ENCODE data around the gene FTCD.
A peak's percentile ranks its signal among the peaks of the same experiment; 100 is the strongest.

Gene FTCD

DNA sequence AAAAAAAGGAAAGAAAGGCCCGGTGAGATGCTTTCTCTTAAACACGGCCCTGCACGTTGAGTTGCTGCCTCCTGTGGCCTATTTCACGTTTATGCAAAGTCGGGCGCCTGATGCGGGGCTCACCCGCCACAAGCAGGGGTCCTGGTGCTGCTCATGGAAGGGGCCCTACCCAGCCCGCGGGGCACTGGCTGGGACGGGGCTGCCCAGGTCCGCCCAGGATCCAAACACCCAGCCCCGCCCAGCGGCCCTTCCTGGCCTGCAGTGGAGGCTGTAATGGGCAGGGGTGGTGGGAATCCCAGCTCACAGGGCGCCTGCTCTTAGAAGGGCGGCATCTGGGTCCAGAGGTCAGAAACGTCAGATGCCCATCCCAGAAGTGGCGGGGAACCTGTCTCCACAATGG lies 55.9 kb downstream of the FTCD start:
- Histone ChIP-seq H3K9ac (ENCODE audit: low read length in 2 of 2) (peak overlapping the region; percentile 47 to 70), H3K27me3 (ENCODE audit: control insufficient read depth in 1 of 2, insufficient read depth in 2 of 2, low read length in 2 of 2) (no peaks in the 10 kb centered on the region), H3K27ac (ENCODE audit: low read length) (peak overlapping the region; percentile 99), H3K4me1 (ENCODE audit: control insufficient read depth, insufficient read depth, low read length) (peaks cover 42% of the 10 kb centered on the region), H3K4me3 (ENCODE audit: low read length in 2 of 2) (peak overlapping the region; percentile 66 to 83), H3K36me3 (ENCODE audit: control insufficient read depth in 2 of 2, insufficient read depth in 2 of 2, low read length in 2 of 2) (peaks cover 0 to 3% of the 10 kb centered on the region in 2 donors), H3K9me3 (ENCODE audit: control insufficient read depth in 2 of 2, low read length in 2 of 2) (no peaks in the 10 kb centered on the region)

DNA sequence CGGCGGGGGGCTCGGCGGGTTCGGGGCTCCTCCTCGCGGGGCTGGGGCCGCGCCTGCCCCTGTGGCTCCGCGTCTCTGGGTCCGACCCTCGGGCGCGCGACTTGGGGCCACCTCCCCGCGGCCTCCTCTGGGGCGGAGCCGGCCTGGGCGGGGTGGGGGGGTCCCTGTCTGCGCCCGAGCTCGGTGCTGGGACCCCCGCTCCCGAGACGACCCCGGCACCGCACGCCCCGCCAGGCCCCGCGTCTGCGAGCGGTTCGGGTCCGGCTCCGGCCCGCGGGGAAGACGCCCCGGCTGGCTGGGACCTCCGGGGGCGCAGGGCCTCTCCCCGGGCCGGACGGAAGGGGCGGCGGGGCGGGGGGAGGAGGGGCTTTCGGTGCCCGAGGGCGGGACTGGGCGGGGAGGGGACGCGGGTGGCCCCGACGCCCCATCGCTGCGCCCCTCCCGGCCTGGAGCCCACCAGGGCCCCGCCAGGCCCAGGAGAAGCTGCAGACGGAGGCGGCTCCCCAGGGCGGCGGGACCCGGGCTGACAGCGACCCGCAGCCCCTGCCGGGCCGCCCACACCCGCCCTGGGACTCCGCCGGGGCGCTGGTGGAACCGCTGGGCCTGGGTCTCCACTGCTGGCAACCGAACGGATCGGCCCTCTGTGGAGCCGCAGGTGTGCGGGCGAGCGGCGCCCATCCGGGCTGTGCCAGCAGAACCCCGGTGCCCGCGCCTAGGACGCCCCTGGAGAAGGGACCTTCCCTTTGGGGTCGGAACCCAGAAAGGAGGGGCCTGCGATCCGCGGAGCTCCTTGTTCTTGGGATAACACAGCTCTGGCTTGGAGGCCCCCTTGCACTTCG lies 56.9 kb downstream of the FTCD start:
- H3K36me3 ChIP-seq (ENCODE audit: control insufficient read depth in 2 of 2, insufficient read depth in 2 of 2, low read length in 2 of 2), result peaks cover 0 to 3% of the 10 kb centered on the region in 2 donors
- peak overlapping the region; percentile 81 for H3K9ac ChIP-seq (ENCODE audit: low read length in 2 of 2)
- peak overlapping the region; percentile 99 for H3K27ac ChIP-seq (ENCODE audit: low read length)
- H3K9me3 ChIP-seq (ENCODE audit: control insufficient read depth in 2 of 2, low read length in 2 of 2), result no peaks in the 10 kb centered on the region
- peak overlapping the region; percentile 79 to 83 for H3K4me3 ChIP-seq (ENCODE audit: low read length in 2 of 2)
- peaks cover 51% of the 10 kb centered on the region for H3K4me1 ChIP-seq (ENCODE audit: control insufficient read depth, insufficient read depth, low read length)
- H3K27me3 ChIP-seq (ENCODE audit: control insufficient read depth in 1 of 2, insufficient read depth in 2 of 2, low read length in 2 of 2), result no peaks in the 10 kb centered on the region

GRCh38 chr21:46097336-46098293 lies 57.8 kb downstream of the FTCD start, which contains the start of gene COL6A2:
Gene COL6A2, plus strand, starts transcription at chr21:46098112.
- peak within 1 kb of the TSS; percentile 81 for H3K9ac ChIP-seq (ENCODE audit: low read length in 2 of 2)
- H3K4me1 ChIP-seq (ENCODE audit: control insufficient read depth, insufficient read depth, low read length), result peaks cover 61% of the 10 kb centered on the region
- H3K27ac ChIP-seq (ENCODE audit: low read length), result peak within 1 kb of the TSS; percentile 99
- no peaks in the 10 kb centered on the region for H3K27me3 ChIP-seq (ENCODE audit: control insufficient read depth in 1 of 2, insufficient read depth in 2 of 2, low read length in 2 of 2)
- H3K4me3 ChIP-seq (ENCODE audit: low read length in 2 of 2), result peak within 1 kb of the TSS; percentile 79 to 83
- no peaks in the 10 kb centered on the region for H3K9me3 ChIP-seq (ENCODE audit: control insufficient read depth in 2 of 2, low read length in 2 of 2)
- peaks cover 0 to 3% of the 10 kb centered on the region in 2 donors for H3K36me3 ChIP-seq (ENCODE audit: control insufficient read depth in 2 of 2, insufficient read depth in 2 of 2, low read length in 2 of 2)

- H3K27ac ChIP-seq (ENCODE audit: low read length), result peak overlapping the region; percentile 99
- no peaks in the 10 kb centered on the region for H3K27me3 ChIP-seq (ENCODE audit: control insufficient read depth in 1 of 2, insufficient read depth in 2 of 2, low read length in 2 of 2)
- H3K9ac ChIP-seq (ENCODE audit: low read length in 2 of 2), result peak overlapping the region; percentile 78 to 81
- peaks cover 0 to 3% of the 10 kb centered on the region in 2 donors for H3K36me3 ChIP-seq (ENCODE audit: control insufficient read depth in 2 of 2, insufficient read depth in 2 of 2, low read length in 2 of 2)
- peak overlapping the region; percentile 56 to 73 for H3K4me3 ChIP-seq (ENCODE audit: low read length in 2 of 2)
- no peaks in the 10 kb centered on the region for H3K9me3 ChIP-seq (ENCODE audit: control insufficient read depth in 2 of 2, low read length in 2 of 2)
- H3K4me1 ChIP-seq (ENCODE audit: control insufficient read depth, insufficient read depth, low read length), result peaks cover 69% of the 10 kb centered on the region
Measured at GRCh38 chr21:46096596-46097335, 58.6 kb downstream of the FTCD start.

DNA sequence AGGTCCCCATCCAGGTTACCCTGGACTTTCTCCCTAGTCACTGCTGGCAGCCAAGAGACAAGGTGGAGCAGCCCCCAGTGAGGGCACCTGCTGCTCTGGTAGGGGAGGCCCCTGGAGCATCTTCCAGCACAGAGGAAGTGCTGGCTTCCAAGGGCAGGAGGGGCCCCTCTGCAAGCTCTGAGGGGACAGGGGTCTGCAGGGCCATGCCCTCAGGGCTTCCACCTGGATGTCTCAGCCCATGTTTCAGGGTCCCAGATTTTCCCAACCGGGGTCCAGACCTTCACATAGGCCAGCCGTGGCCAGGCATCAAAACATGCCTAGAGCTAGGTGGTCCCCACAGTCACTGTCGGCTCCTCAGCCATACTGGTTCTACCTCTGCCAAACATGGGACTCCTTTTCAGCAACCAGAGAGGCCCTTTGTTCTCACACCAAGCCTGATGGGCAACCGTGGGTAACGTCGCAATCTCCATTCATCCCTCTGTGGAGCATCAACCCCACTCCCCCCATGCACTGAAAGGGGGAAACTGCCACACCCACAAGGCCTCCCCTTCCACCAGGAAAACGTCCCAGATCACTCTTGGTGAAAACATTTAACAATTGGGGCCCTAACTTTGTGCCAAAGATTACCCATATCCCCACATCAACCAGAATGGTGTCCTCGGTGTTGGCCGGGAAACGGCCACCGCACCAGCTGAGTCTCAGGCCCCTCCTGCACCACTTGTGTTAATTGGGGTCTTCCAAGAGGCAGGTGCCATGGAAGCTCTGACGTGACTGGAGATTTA lies 59.4 kb downstream of the FTCD start:
- Histone ChIP-seq H3K27ac (ENCODE audit: low read length) (peak overlapping the region; percentile 99), H3K4me3 (ENCODE audit: low read length in 2 of 2) (no peak overlapping the region)

GRCh38 chr21:46095083-46095719 lies 60.2 kb downstream of the FTCD start:
- peaks cover 70% of the 10 kb centered on the region for H3K4me1 ChIP-seq (ENCODE audit: control insufficient read depth, insufficient read depth, low read length)
- H3K27ac ChIP-seq (ENCODE audit: low read length), result peak overlapping the region; percentile 99
- no peaks in the 10 kb centered on the region for H3K36me3 ChIP-seq (ENCODE audit: control insufficient read depth in 2 of 2, insufficient read depth in 2 of 2, low read length in 2 of 2)
- no peaks in the 10 kb centered on the region for H3K9me3 ChIP-seq (ENCODE audit: control insufficient read depth in 2 of 2, low read length in 2 of 2)
- H3K9ac ChIP-seq (ENCODE audit: low read length in 2 of 2), result no peak overlapping the region
- H3K27me3 ChIP-seq (ENCODE audit: control insufficient read depth in 1 of 2, insufficient read depth in 2 of 2, low read length in 2 of 2), result no peaks in the 10 kb centered on the region
- peak overlapping the region in 1 of 2 donors; percentile 3 for H3K4me3 ChIP-seq (ENCODE audit: low read length in 2 of 2)

More for the DNA sequence above, 59.4 kb downstream of the FTCD start:
- Histone ChIP-seq H3K27me3 (ENCODE audit: control insufficient read depth in 1 of 2, insufficient read depth in 2 of 2, low read length in 2 of 2) (no peaks in the 10 kb centered on the region), H3K36me3 (ENCODE audit: control insufficient read depth in 2 of 2, insufficient read depth in 2 of 2, low read length in 2 of 2) (peaks cover 0 to 3% of the 10 kb centered on the region in 2 donors), H3K9ac (ENCODE audit: low read length in 2 of 2) (peak overlapping the region in 1 of 2 donors; percentile 81), H3K4me1 (ENCODE audit: control insufficient read depth, insufficient read depth, low read length) (peaks cover 76% of the 10 kb centered on the region), H3K9me3 (ENCODE audit: control insufficient read depth in 2 of 2, low read length in 2 of 2) (no peaks in the 10 kb centered on the region)

- Histone ChIP-seq H3K36me3 (ENCODE audit: control insufficient read depth in 2 of 2, insufficient read depth in 2 of 2, low read length in 2 of 2) (no peaks in the 10 kb centered on the region), H3K9me3 (ENCODE audit: control insufficient read depth in 2 of 2, low read length in 2 of 2) (no peaks in the 10 kb centered on the region), H3K4me3 (ENCODE audit: low read length in 2 of 2) (peak overlapping the region in 1 of 2 donors; percentile 3), H3K4me1 (ENCODE audit: control insufficient read depth, insufficient read depth, low read length) (peaks cover 64% of the 10 kb centered on the region), H3K9ac (ENCODE audit: low read length in 2 of 2) (peak overlapping the region in 1 of 2 donors; percentile 42), H3K27me3 (ENCODE audit: control insufficient read depth in 1 of 2, insufficient read depth in 2 of 2, low read length in 2 of 2) (no peaks in the 10 kb centered on the region), H3K27ac (ENCODE audit: low read length) (peak overlapping the region; percentile 99)
Measured at GRCh38 chr21:46094401-46095082, 60.8 kb downstream of the FTCD start.

DNA sequence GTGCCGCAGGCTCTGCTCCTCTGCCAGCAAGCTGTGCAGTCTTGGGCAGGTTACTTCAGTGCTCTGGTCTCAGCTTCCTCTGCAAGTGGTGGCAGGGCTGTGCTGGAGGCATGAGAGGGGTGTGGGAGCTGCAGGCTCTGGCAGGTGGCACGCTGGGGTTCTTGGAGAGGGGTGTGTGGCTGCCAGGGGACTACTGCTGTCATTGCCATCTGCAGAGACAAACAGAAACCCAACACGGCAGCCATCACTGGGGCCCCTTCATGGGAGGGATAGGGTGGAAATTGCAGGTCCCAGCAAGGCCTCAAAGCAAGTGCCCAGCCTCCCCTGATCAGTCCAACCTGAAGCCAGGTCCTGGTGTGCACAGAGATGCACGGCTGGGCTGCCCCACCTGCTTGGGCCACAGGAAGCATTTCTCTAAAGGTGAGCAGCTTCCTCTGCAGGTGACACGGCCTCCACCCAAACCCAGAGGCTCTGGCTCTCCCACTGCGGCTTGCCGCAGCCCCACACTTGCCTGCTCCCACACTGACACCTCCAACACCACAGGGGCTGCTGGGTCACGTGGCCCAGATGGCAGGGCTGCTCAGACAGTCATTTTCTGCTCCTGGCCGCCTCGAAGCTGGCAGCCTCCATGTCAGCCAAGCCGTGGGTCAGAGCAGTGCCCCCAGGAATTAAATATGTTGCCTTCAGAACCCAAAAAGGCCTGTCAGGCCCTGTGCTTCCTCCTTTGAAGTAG lies 61.5 kb downstream of the FTCD start:
- Histone ChIP-seq H3K9ac (ENCODE audit: low read length in 2 of 2) (no peak overlapping the region), H3K27ac (ENCODE audit: low read length) (peak overlapping the region; percentile 99), H3K9me3 (ENCODE audit: control insufficient read depth in 2 of 2, low read length in 2 of 2) (no peaks in the 10 kb centered on the region), H3K36me3 (ENCODE audit: control insufficient read depth in 2 of 2, insufficient read depth in 2 of 2, low read length in 2 of 2) (no peaks in the 10 kb centered on the region), H3K4me3 (ENCODE audit: low read length in 2 of 2) (peak overlapping the region in 1 of 2 donors; percentile 8), H3K4me1 (ENCODE audit: control insufficient read depth, insufficient read depth, low read length) (peaks cover 68% of the 10 kb centered on the region), H3K27me3 (ENCODE audit: control insufficient read depth in 1 of 2, insufficient read depth in 2 of 2, low read length in 2 of 2) (no peaks in the 10 kb centered on the region)
